Measurements from ENCODE around the gene ATP11A.
"Not testable (repeated sequence)": the region's sequence is repeated elsewhere in the genome, so short reads cannot be mapped to it uniquely, and the experiment has no call there.

ATP11A gene

DNA sequence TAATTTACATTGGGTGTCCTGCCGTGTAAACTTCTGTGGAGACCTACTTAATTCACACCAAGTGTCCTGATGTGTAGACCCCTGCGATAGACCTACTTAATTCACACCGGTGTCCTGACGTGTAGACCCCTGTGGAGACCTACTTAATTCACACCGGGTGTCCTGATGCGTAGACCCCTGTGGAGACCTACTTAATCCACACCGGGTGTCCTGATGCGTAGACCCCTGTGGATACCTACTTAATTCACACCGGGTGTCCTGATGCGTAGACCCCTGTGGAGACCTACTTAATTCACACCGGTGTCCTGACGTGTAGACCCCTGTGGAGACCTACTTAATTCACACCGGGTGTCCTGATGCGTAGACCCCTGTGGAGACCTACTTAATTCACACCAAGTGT is 97.0 kb downstream of the ATP11A start:
- not testable (repeated sequence) for H3K4me1 ChIP-seq (ENCODE audit: insufficient read depth, low read length); H3K9me3 ChIP-seq (ENCODE audit: control insufficient read depth, insufficient read depth, low read length); H3K9ac ChIP-seq (ENCODE audit: low read depth, low read length); H3K36me3 ChIP-seq (ENCODE audit: insufficient read depth, low read length)

DNA sequence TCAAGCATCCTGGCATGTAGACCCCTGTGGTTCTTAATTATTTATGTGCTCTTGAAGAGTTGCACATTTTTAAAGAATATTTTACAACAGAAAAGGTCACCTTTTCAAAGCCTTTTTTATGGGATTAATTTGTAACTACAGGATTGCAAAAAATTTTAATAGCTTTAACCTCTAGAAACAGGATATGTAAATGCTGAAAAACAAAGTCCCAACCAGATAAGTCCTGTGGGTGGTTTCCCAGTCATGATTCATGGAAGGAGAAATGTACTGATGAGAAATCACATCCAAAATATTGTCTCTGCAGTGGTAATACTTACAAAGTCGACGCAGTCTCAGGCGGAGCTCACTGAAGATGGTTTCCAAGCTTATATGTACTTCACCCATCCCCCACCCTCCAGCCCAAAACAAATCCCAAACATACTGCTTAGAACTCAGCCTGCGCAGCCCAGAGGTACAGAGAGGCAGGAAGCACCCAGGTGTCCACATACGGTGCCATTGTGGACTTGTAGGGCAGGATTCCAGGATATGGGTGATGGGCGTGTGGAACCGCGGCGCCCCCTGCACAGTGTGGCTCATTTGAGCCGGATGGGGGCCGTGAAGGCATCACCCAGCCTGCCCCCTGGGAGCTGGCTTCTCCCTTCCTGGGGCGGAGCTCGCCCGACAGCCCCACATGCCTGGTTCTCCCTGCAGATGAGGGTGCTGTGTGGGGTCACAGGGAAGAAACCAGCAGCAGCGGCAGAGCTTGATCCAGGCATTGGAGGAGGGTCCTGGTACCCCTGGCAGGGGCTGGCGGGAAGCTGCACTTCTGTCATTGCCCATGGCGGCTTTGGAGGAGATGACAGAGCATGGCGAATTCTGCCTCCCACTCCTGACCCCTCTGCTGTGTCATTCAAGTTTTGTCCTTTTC is 101.2 kb downstream of the ATP11A start:
- H3K9me3 ChIP-seq (ENCODE audit: control insufficient read depth, insufficient read depth, low read length) = no peaks in the 10 kb centered on the region
- H3K4me1 ChIP-seq (ENCODE audit: insufficient read depth, low read length) = 0 out of 2 replicates have a peak, but pooled peaks cover 8% of the 10 kb centered on the region
- no peaks in the 10 kb centered on the region for H3K36me3 ChIP-seq (ENCODE audit: insufficient read depth, low read length)
- H3K9ac ChIP-seq (ENCODE audit: low read depth, low read length) = no peak overlapping the region

DNA sequence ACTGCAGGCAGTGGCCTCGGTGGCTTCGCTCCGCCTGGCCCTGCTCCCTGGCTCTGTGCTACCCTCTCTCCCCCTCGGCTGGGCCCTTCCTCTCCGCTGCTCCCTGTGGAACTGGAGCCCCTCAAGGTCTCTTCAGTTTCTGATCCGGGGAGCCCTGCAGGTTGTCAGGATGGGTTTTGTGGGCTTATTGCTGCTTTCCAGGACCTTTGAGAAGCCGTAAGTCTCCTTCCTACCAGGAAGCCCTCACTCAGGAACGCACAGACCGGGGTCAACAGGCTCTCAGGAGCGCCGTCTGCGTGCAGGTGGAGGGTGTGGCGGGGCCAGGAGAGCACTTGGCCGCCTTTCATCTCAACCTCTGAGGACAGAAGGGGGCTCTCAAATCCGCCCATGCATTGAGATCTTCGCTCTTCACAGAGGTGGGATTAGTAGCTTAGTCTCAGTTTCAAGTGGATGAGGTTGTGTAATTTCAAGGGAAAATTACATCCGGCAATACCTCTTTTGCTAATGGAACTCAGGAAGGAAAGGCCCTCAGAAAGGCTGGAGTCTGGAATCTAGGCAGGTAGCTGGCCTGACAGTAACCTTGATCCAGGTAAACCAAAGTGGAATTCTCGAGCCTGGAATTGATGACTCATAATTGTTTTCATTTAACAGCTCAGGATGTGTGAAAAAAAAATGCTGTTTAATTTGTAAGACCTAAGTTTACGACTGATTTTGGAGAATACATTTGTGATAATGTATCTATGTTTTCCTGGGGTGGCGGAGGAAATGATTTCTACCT is 102.0 kb downstream of the ATP11A start:
- H3K4me1 ChIP-seq (ENCODE audit: insufficient read depth, low read length) = 0 out of 2 replicates have a peak, but pooled peaks cover 8% of the 10 kb centered on the region
- 0 out of 2 replicates have a peak, but pooled peaks cover 3% of the 10 kb centered on the region for H3K36me3 ChIP-seq (ENCODE audit: insufficient read depth, low read length)

DNA sequence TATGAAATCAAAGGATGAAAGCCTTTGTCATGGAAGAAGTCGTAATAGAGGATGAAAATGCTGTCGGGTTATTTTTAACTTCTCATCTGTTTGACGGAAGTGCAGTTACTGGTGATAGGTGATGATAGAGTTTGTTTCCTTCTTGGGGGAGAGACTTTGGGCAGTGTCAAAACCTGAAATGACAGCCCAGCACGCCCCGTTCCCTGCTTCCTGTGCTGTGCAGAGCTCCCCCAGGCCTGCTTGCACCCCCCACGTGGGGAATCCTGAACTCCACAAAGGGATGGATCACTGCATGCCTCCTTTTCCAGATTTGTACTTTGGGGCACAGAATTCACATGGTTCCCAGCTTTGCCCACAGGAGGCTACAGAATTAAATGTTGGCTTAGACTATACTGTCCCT is 102.7 kb downstream of the ATP11A start:
- Histone ChIP-seq H3K9ac (ENCODE audit: low read depth, low read length) (no peak overlapping the region), H3K4me1 (ENCODE audit: insufficient read depth, low read length) (0 out of 2 replicates have a peak, but pooled peaks cover 8% of the 10 kb centered on the region), H3K36me3 (ENCODE audit: insufficient read depth, low read length) (0 out of 2 replicates have a peak, but pooled peaks cover 3% of the 10 kb centered on the region), H3K9me3 (ENCODE audit: control insufficient read depth, insufficient read depth, low read length) (no peaks in the 10 kb centered on the region)

More for the DNA sequence above, 102.0 kb downstream of the ATP11A start:
- Histone ChIP-seq H3K9me3 (ENCODE audit: control insufficient read depth, insufficient read depth, low read length) (no peaks in the 10 kb centered on the region), H3K9ac (ENCODE audit: low read depth, low read length) (no peak overlapping the region)

DNA sequence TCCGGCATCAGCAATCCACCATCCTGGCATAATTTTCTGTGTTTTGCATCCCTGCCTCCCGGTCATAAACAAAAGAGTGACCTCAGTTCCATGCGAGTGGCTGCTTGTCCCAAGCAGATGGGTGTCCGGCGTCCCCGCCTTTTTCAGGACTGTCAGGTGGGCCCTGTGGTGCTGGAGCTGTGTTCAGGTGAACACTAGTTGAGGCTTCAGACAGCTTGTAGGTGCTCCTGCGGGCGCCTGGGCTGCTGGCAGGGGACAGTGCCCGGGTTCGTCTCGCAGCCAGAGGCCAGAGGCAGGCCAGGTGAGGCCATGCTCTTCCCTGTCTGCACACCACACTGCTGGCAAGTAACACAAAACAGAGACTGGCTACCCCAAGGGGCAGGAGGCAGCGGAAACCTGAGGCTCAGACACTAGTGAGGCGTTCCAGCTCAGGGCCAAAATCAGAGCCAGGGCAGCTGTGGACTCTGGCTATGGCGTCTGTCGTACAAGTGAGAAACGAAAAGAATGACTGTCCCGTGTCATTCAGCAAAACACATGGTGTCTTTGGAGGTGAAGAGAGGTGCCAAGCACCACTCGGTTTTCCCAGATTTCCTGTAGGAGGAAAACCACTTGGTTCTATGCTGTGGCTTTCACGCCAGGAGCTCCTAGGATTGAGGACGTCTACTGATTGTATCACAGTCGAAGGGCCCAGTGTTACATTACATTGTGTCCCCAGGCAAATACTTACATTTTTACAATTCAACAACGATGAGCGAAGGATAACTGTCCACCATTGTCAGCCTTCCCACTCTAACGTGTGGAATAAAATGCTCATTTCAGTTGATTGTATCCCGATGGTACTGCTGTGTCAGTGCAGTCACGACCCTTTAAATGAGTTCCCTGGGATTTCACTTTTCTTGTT is 104.0 kb downstream of the ATP11A start:
- peaks cover 3% of the 10 kb centered on the region; the same call in 1 of the 2 replicates for H3K36me3 ChIP-seq (ENCODE audit: insufficient read depth, low read length)
- no peak overlapping the region for H3K9ac ChIP-seq (ENCODE audit: low read depth, low read length)
- 0 out of 2 replicates have a peak, but pooled peaks cover 8% of the 10 kb centered on the region for H3K4me1 ChIP-seq (ENCODE audit: insufficient read depth, low read length)
- no peaks in the 10 kb centered on the region for H3K9me3 ChIP-seq (ENCODE audit: control insufficient read depth, insufficient read depth, low read length)

DNA sequence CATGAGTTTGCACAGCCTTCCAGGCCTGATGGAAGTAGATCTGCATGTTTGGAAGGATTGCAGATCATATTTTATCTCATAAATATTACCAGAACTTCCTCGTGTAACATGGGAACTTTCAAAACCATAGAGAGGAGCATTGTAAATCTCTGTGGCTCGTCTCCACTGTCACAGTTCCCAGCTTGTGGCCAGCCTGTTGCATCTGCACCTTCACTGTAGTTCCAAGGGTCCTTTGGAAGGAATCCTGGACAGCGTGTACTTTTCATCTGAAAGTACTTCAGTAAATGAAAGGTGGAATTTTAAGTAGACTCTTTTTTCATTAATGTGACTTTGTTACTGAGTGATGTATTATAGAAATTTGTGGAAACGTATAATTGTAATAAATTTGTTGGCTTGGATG is 105.4 kb downstream of the ATP11A start:
- H3K36me3 ChIP-seq (ENCODE audit: insufficient read depth, low read length) = peaks cover 3% of the 10 kb centered on the region; the same call in 1 of the 2 replicates

DNA sequence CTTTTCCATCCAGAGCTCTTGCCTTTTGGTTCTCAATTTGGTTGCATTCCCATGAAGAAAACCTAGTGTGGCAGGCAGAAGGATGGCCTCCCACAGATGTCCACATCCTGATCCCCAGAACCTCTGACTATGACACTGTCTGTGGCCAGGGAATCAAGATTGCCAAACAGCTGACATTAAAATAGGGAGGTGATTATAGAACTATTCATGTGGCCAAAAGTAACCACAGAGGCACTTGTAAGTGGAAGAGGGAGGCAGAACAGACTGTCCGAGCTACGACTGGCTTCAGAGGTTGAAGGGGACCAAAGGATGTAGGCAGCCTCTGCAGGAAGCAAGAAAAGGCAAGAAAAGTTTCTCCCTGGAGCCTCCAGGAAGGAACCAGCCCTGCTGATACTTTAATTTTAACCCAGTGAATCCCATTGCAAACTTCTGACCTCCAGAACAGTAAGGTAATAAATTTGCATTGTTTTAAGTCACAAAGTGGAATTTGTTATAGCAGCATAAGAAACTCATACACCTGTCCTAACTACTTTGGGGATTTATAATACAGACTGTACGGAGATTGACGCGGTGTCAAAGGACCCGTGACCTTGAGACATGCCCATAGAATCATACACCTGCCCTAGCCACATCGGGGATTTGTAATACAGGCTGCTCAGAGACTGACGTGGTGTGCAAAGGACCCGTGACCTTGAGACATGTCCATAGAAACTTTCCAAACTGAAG is 106.5 kb downstream of the ATP11A start:
- Histone ChIP-seq H3K9me3 (ENCODE audit: control insufficient read depth, insufficient read depth, low read length) (no peaks in the 10 kb centered on the region; the same call in 1 of the 2 replicates), H3K36me3 (ENCODE audit: insufficient read depth, low read length) (peaks cover 3% of the 10 kb centered on the region; the same call in 1 of the 2 replicates), H3K4me1 (ENCODE audit: insufficient read depth, low read length) (0 out of 2 replicates have a peak, but pooled peaks cover under 1% of the 10 kb centered on the region), H3K9ac (ENCODE audit: low read depth, low read length) (no peak overlapping the region)

More for the DNA sequence above, 105.4 kb downstream of the ATP11A start:
- Histone ChIP-seq H3K9ac (ENCODE audit: low read depth, low read length) (no peak overlapping the region), H3K9me3 (ENCODE audit: control insufficient read depth, insufficient read depth, low read length) (no peaks in the 10 kb centered on the region; the same call in 1 of the 2 replicates), H3K4me1 (ENCODE audit: insufficient read depth, low read length) (0 out of 2 replicates have a peak, but pooled peaks cover 8% of the 10 kb centered on the region)

DNA sequence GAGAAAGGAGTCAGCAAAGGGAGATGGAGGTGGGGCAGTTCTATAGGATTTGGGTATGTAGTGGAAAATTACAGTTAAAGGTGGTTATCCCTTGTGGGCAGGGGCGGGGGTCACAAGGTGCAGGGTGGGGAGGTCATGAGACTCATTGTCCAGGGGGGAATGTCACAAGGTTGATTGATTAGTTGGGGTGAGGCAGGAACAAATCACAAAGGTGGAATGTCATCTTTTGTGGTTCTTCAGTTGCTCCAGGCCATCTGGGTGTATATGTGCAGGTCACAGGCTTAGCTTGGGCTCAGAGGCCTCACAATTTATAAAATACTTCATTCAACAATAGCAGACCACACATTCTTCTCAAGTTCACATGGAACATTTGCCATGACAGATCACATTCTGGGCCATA is 109.6 kb downstream of the ATP11A start:
- H3K36me3 ChIP-seq (ENCODE audit: insufficient read depth, low read length) = peaks cover 3% of the 10 kb centered on the region; the same call in 1 of the 2 replicates
- no peak overlapping the region for H3K9ac ChIP-seq (ENCODE audit: low read depth, low read length)
- no peaks in the 10 kb centered on the region; the same call in none of the 2 replicates for H3K9me3 ChIP-seq (ENCODE audit: control insufficient read depth, insufficient read depth, low read length)
- no peaks in the 10 kb centered on the region for H3K4me1 ChIP-seq (ENCODE audit: insufficient read depth, low read length)

DNA sequence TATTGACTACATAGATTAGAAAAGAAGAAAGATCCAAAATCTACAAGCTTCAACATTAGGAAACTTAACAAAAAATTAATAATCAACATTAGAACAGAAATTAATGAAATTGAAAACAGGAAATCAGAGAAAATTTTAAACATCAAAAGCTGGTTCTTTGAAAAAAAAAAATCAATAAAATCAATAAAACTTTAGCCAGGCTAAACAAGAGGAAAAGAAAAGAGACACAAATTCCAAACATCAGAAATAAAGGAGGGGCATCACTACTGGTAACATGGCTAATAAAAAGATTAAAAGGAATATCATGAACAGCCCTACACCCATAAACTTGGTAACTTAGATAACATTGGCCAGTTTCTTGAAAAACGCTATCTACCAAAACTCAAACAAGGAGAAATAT is 110.2 kb downstream of the ATP11A start:
- Histone ChIP-seq H3K4me1 (ENCODE audit: insufficient read depth, low read length) (no peaks in the 10 kb centered on the region), H3K9me3 (ENCODE audit: control insufficient read depth, insufficient read depth, low read length) (no peaks in the 10 kb centered on the region; the same call in none of the 2 replicates), H3K36me3 (ENCODE audit: insufficient read depth, low read length) (peaks cover 3% of the 10 kb centered on the region; the same call in 1 of the 2 replicates), H3K9ac (ENCODE audit: low read depth, low read length) (no peak overlapping the region)

DNA sequence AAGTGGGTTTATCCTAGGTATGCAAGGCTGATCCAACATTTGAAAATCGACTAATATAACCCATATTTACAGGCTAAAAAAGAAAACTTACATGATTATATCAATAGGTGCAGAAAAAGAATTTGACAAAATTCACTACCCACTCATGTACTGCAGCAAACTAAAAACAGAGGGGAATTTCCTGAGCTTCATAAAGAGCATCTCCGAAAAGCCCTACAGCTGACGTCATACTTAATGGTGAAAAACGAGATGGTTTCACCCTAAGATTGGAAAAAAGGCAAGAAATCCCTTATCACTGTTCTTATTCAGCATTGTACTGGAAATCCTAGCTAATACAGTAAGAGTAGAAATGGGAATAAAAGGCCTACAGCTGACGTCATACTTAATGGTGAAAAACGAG is 111.0 kb downstream of the ATP11A start:
- H3K36me3 ChIP-seq (ENCODE audit: insufficient read depth, low read length); H3K4me1 ChIP-seq (ENCODE audit: insufficient read depth, low read length); H3K9me3 ChIP-seq (ENCODE audit: control insufficient read depth, insufficient read depth, low read length); H3K9ac ChIP-seq (ENCODE audit: low read depth, low read length): not testable (repeated sequence)

DNA sequence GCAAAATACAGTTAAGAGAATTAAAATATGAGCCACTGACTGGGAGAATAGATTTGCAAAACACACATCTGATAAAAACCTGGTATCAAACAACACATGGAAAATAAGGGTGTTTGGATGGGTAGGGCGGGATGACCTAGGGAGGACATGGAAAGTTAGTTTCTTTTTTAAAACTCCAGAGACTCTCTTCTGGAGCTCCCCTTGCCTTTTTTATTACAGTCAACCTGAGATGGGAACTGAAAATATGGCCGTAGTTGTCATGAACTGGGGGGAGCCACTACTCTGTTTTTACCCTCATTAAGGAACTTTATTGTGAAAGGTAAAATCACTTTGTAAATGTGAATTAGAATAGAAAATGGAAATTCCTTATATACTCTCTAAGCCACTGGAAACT is 113.0 kb downstream of the ATP11A start:
- no peaks in the 10 kb centered on the region for H3K4me1 ChIP-seq (ENCODE audit: insufficient read depth, low read length)
- no peak overlapping the region for H3K9ac ChIP-seq (ENCODE audit: low read depth, low read length)
- H3K36me3 ChIP-seq (ENCODE audit: insufficient read depth, low read length) = peaks cover 8% of the 10 kb centered on the region; the same call in 1 of the 2 replicates
- H3K9me3 ChIP-seq (ENCODE audit: control insufficient read depth, insufficient read depth, low read length) = no peaks in the 10 kb centered on the region; the same call in none of the 2 replicates

DNA sequence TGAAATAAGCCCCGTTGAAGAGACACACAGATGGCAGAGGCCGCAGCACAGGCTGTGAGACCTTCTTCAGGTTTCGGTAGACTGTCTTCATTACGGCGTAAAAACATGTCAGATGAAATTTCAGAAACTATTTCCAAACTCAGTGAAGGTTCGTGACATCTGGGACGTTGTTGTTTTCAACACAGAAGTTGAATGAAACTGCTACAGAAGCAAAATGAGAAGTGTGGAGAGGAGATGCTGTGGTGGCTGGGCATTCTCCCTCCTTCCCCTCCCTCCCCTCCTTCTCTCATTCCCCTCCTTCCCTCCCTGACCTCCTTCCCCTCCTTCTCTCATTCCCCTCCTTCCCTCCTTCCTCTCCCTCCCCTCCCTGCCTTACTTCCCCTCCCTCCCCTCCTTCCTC is 113.6 kb downstream of the ATP11A start:
- no peak overlapping the region for H3K9ac ChIP-seq (ENCODE audit: low read depth, low read length)
- peaks cover 8% of the 10 kb centered on the region; the same call in 1 of the 2 replicates for H3K36me3 ChIP-seq (ENCODE audit: insufficient read depth, low read length)
- H3K9me3 ChIP-seq (ENCODE audit: control insufficient read depth, insufficient read depth, low read length) = no peaks in the 10 kb centered on the region; the same call in none of the 2 replicates
- no peaks in the 10 kb centered on the region for H3K4me1 ChIP-seq (ENCODE audit: insufficient read depth, low read length)

DNA sequence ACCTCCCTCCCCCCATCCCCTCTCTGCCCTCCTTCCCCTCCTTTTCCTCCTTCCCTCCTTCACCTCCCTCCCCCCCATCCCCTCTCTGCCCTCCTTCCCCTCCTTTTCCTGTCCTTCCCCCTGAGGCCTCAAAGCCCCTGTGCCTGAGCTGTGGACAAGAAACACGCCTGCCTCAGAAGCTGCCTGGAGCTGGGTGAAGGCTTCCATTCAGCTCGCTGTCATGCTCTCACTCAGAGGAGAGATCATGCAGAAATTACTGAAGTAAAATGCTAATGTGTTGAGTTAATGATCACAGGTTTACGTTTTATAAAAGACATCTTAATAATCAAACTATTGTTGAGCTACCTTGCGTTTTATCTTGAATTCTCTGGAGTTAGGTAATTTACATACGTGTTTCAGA is 114.5 kb downstream of the ATP11A start:
- H3K4me1 ChIP-seq (ENCODE audit: insufficient read depth, low read length) = no peaks in the 10 kb centered on the region

More for the DNA sequence above, 114.5 kb downstream of the ATP11A start:
- H3K9me3 ChIP-seq (ENCODE audit: control insufficient read depth, insufficient read depth, low read length) = no peaks in the 10 kb centered on the region; the same call in none of the 2 replicates
- no peak overlapping the region for H3K9ac ChIP-seq (ENCODE audit: low read depth, low read length)
- peaks cover 8% of the 10 kb centered on the region; the same call in 1 of the 2 replicates for H3K36me3 ChIP-seq (ENCODE audit: insufficient read depth, low read length)

Measured in ES-I3 (cell line).